SJCRH30 (cell line): ENCODE data around the gene CNTROB. TPM values are rescaled to one million over a fixed set of nuclear protein-coding genes. Genes with fewer than 3 reads are reported as not detected.
"Not testable (repeated sequence)": the region's sequence is repeated elsewhere in the genome, so short reads cannot be mapped to it uniquely, and the experiment has no call there.

ENCODE experiments used
- DNase-seq, 2 experiments: peaks; one replicate each; pipeline ENCODE4 v3.0.0-alpha.2; 2015 to 2020
- H3K27ac ChIP-seq: fragments of 250-450 bp; sonication (Bioruptor Pico); 2 replicates; pipeline ENCODE4 v1.5.1; 2020; ENCODE audit warnings: mild to moderate bottlenecking, moderate library complexity
- H3K27me3 ChIP-seq: fragments of 250-450 bp; sonication (Bioruptor Pico); 2 replicates; pipeline ENCODE4 v1.5.1; 2020; ENCODE audit warnings: mild to moderate bottlenecking, moderate library complexity
- H3K36me3 ChIP-seq: fragments of 250-450 bp; sonication (Bioruptor Pico); 2 replicates; pipeline ENCODE4 v1.5.1; 2020; ENCODE audit warnings: mild to moderate bottlenecking, moderate library complexity
- H3K4me1 ChIP-seq: fragments of 250-450 bp; sonication (Bioruptor Pico); 2 replicates; pipeline ENCODE4 v1.5.1; 2020; ENCODE audit warnings: mild to moderate bottlenecking, moderate library complexity
- H3K4me3 ChIP-seq: fragments of 250-450 bp; sonication (Bioruptor Pico); 2 replicates; pipeline ENCODE4 v1.5.1; 2020; ENCODE audit warnings: mild to moderate bottlenecking, moderate library complexity
- H3K9me3 ChIP-seq: fragments of 250-450 bp; sonication (Bioruptor Pico); replicated peaks from 2 replicates; pipeline ENCODE4 v1.5.1; 2020; ENCODE audit warnings: mild to moderate bottlenecking, moderate library complexity
- total RNA-seq: library from RNA; depleted of rRNA; stranded (reverse); fragments of >200 nt; shearing (Covaris generic); gene quantifications from 2 replicates; pipeline ENCODE4 v1.2.3, GENCODE V29; 2014

CNTROB gene
- total RNA-seq, 1 experiment from 2014 or later: 29.8 TPM

GRCh38 chr17:7947651-7948050 lies 15.6 kb downstream of the CNTROB start:
- H3K27ac ChIP-seq: no peak overlapping the region
- no peak for DNase-seq
- no peaks in the 10 kb centered on the region for H3K9me3 ChIP-seq
- no peak overlapping the region for H3K4me3 ChIP-seq
- no peaks in the 10 kb centered on the region for H3K4me1 ChIP-seq
- peaks cover 20% of the 10 kb centered on the region for H3K36me3 ChIP-seq
- no peaks in the 10 kb centered on the region for H3K27me3 ChIP-seq

GRCh38 chr17:7950578-7950977 lies 18.6 kb downstream of the CNTROB start:
- no peaks in the 10 kb centered on the region for H3K4me1 ChIP-seq

GRCh38 chr17:7951143-7951792 lies 19.3 kb downstream of the CNTROB start:
- H3K27me3 ChIP-seq: no peaks in the 10 kb centered on the region
- no peaks in the 10 kb centered on the region; the same call in 1 of the 2 replicates for H3K36me3 ChIP-seq
- no peak overlapping the region for H3K4me3 ChIP-seq
- no peaks in the 10 kb centered on the region for H3K4me1 ChIP-seq
- H3K9me3 ChIP-seq: no peaks in the 10 kb centered on the region
- no peak for DNase-seq
- H3K27ac ChIP-seq: no peak overlapping the region

More at GRCh38 chr17:7950578-7950977, 18.6 kb downstream of the CNTROB start:
- Histone ChIP-seq H3K9me3 (no peaks in the 10 kb centered on the region), H3K36me3 (peaks cover 3% of the 10 kb centered on the region; the same call in 1 of the 2 replicates), H3K4me3 (no peak overlapping the region), H3K27ac (no peak overlapping the region), H3K27me3 (no peaks in the 10 kb centered on the region)
- DNase-seq: no peak

GRCh38 chr17:7953266-7953665 lies 21.3 kb downstream of the CNTROB start:
- H3K9me3 ChIP-seq, H3K27ac ChIP-seq, H3K36me3 ChIP-seq, H3K4me3 ChIP-seq, H3K4me1 ChIP-seq, H3K27me3 ChIP-seq, DNase-seq: not testable (repeated sequence)

- Histone ChIP-seq H3K4me3 (no peak overlapping the region), H3K36me3 (no peaks in the 10 kb centered on the region), H3K4me1 (no peaks in the 10 kb centered on the region), H3K27me3 (no peaks in the 10 kb centered on the region), H3K27ac (no peak overlapping the region), H3K9me3 (no peaks in the 10 kb centered on the region)
- no peak for DNase-seq
These were observed 23.6 kb downstream of the CNTROB start for GRCh38 chr17:7955414-7956227.

GRCh38 chr17:7956228-7956965 lies 24.4 kb downstream of the CNTROB start:
- DNase-seq: no peak
- Histone ChIP-seq H3K27me3 (no peaks in the 10 kb centered on the region), H3K9me3 (no peaks in the 10 kb centered on the region), H3K36me3 (no peaks in the 10 kb centered on the region), H3K4me3 (no peak overlapping the region), H3K27ac (no peak overlapping the region), H3K4me1 (no peaks in the 10 kb centered on the region)

- DNase-seq: no peak
- H3K27me3 ChIP-seq: no peaks in the 10 kb centered on the region
- H3K27ac ChIP-seq: no peak overlapping the region
- no peaks in the 10 kb centered on the region for H3K9me3 ChIP-seq
- no peaks in the 10 kb centered on the region for H3K36me3 ChIP-seq
- no peak overlapping the region for H3K4me3 ChIP-seq
- H3K4me1 ChIP-seq: no peaks in the 10 kb centered on the region
These were observed 27.7 kb downstream of the CNTROB start for GRCh38 chr17:7959503-7960253.

- Histone ChIP-seq H3K36me3 (no peaks in the 10 kb centered on the region), H3K27me3 (no peaks in the 10 kb centered on the region), H3K4me1 (no peaks in the 10 kb centered on the region), H3K9me3 (no peaks in the 10 kb centered on the region), H3K4me3 (no peak overlapping the region), H3K27ac (no peak overlapping the region)
- no peak for DNase-seq
These were observed 29.4 kb downstream of the CNTROB start for GRCh38 chr17:7961421-7961820.

GRCh38 chr17:7967751-7968150 lies 35.7 kb downstream of the CNTROB start:
- no peak for DNase-seq
- H3K36me3 ChIP-seq: no peaks in the 10 kb centered on the region
- no peak overlapping the region for H3K4me3 ChIP-seq
- H3K9me3 ChIP-seq: no peaks in the 10 kb centered on the region
- H3K4me1 ChIP-seq: no peaks in the 10 kb centered on the region
- no peak overlapping the region for H3K27ac ChIP-seq
- H3K27me3 ChIP-seq: no peaks in the 10 kb centered on the region

- no peaks in the 10 kb centered on the region for H3K27me3 ChIP-seq
These were observed 37.4 kb downstream of the CNTROB start for GRCh38 chr17:7969433-7969832.

GRCh38 chr17:7971651-7972050 lies 39.6 kb downstream of the CNTROB start:
- H3K4me1 ChIP-seq: no peaks in the 10 kb centered on the region
- H3K4me3 ChIP-seq: no peak overlapping the region
- no peak overlapping the region for H3K27ac ChIP-seq
- H3K36me3 ChIP-seq: no peaks in the 10 kb centered on the region
- DNase-seq: no peak
- no peaks in the 10 kb centered on the region for H3K27me3 ChIP-seq
- no peaks in the 10 kb centered on the region for H3K9me3 ChIP-seq

More at GRCh38 chr17:7969433-7969832, 37.4 kb downstream of the CNTROB start:
- Histone ChIP-seq H3K27ac (no peak overlapping the region), H3K4me3 (no peak overlapping the region), H3K9me3 (no peaks in the 10 kb centered on the region), H3K4me1 (no peaks in the 10 kb centered on the region), H3K36me3 (no peaks in the 10 kb centered on the region)
- no peak for DNase-seq

GRCh38 chr17:7972131-7972785 lies 40.3 kb downstream of the CNTROB start:
- no peaks in the 10 kb centered on the region for H3K4me1 ChIP-seq
- DNase-seq: no peak
- no peak overlapping the region for H3K4me3 ChIP-seq
- H3K27ac ChIP-seq: no peak overlapping the region
- no peaks in the 10 kb centered on the region for H3K36me3 ChIP-seq
- H3K9me3 ChIP-seq: no peaks in the 10 kb centered on the region
- no peaks in the 10 kb centered on the region for H3K27me3 ChIP-seq

GRCh38 chr17:7974638-7975131 lies 42.7 kb downstream of the CNTROB start:
- H3K9me3 ChIP-seq: no peaks in the 10 kb centered on the region
- H3K4me1 ChIP-seq: no peaks in the 10 kb centered on the region
- no peak overlapping the region for H3K4me3 ChIP-seq
- H3K27me3 ChIP-seq: no peaks in the 10 kb centered on the region
- H3K36me3 ChIP-seq: no peaks in the 10 kb centered on the region
- H3K27ac ChIP-seq: no peak overlapping the region
- no peak for DNase-seq

- no peaks in the 10 kb centered on the region for H3K36me3 ChIP-seq
- no peaks in the 10 kb centered on the region for H3K9me3 ChIP-seq
- no peaks in the 10 kb centered on the region for H3K4me1 ChIP-seq
- no peak overlapping the region for H3K27ac ChIP-seq
- no peak for DNase-seq
- H3K27me3 ChIP-seq: no peaks in the 10 kb centered on the region
- no peak overlapping the region for H3K4me3 ChIP-seq
These were observed 45.0 kb downstream of the CNTROB start for GRCh38 chr17:7977039-7977438.
